Astrocyte (in vitro differentiated cells and primary cell): ENCODE results near the gene C1orf198.

ENCODE experiments used
- CTCF ChIP-seq: IDR thresholded peaks from 2 replicates; pipeline ENCODE4 v1.5.1; 2011; ENCODE audit warnings: low read depth, mild to moderate bottlenecking, inconsistent platforms, low read length, moderate library complexity; ENCODE audit not compliant: insufficient read depth
- EZH2 ChIP-seq: IDR thresholded peaks from 2 replicates; pipeline ENCODE4 v1.6.1; 2012; ENCODE audit warnings: mild to moderate bottlenecking, low read length, inconsistent platforms; ENCODE audit not compliant: insufficient read depth

GRCh38 chr1:230844561-230844960 lies 23.8 kb downstream of the C1orf198 start:
- TF ChIP-seq CTCF (no peak), EZH2 (no peak)
